ENCODE data around the gene SUSD5.

Gene SUSD5

DNA sequence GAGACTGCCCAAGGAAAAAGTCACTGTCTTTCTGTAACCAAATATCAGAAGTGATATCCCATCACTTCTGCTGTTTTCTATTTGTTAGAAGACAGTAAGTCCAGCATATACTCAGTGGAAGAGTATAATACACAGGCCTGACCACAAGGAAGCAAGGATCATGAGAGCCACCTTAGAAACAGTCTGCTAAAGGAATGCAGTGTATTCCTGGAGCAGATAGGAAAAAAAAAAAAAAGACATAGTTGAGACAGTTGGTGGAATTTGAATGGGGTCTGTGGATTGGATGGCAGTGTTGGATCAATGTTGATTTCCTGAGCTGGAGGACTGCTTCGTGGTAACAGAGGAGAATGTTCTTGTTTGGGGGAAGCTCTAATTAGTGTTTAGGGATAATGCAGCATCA lies 32.1 kb upstream of the SUSD5 start (continued):
- TF ChIP-seq ZNF133 (tag by site-specific recombination; IDR thresholded peaks at IDR 0.05) (no peak), ZBTB49 (tag by site-specific recombination; IDR thresholded peaks at IDR 0.05; ENCODE audit: low read depth) (no peak), KLF16 (tag by site-specific recombination; IDR thresholded peaks at IDR 0.05) (no peak)

DNA sequence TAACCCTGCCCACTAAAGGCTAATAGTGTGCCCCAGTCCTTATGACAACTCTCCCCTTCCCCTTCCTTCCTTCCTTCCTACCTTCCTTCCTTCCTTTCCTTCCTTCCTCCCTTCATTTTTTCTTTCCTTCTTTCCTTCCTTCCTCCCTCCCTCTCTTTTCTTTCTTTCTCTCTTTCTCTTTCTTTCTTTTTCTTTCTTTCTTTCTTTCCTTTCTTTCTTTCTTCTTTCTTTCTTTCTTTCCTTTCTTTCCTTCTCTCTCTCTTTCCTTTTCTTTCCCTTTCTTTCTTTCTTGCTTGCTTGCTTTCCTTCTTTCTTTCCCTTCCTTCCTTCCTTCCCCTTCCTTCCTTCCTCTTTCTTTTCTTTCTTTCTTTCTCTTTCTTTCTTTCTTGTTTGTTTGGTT lies 28.2 kb upstream of the SUSD5 start:
- TF ChIP-seq ZNF366 (tag by site-specific recombination; conservative IDR thresholded peaks at IDR 0.05) (peak; percentile 93), PRDM1 (tag by site-specific recombination; IDR thresholded peaks at IDR 0.05) (peak; percentile 70), ZNF518A (tag by site-specific recombination; conservative IDR thresholded peaks at IDR 0.05; ENCODE audit: low read depth) (no peak)
- H3K9me3 ChIP-seq (ENCODE audit: control insufficient read depth, insufficient read depth, low read depth, low read length), result no peaks in the 10 kb centered on the region
- POLR2A ChIA-PET, result no interaction called here

DNA sequence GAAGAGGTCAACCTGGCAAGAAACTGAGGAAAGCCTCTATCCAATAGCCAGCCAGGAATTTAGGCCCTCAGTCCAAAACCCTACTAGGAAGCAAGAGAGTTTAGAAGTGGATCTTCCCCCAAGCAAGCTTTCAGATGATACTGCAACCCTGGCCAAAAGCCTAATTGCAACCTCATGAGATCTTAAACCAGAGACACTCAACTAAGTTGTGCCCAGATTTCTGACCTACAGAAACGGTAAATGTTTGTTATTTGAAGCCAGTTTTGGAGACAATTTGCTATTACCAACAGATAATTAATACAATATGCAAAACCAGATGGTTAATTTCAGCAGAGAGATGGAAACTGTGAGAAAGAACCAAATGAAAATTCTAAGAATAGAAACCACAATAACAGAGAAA lies 21.7 kb upstream of the SUSD5 start:
- Histone ChIP-seq H3K27ac (ENCODE audit: extremely low read depth, low read depth, low read length) (no peak overlapping the region), H3K4me3 (ENCODE audit: low read depth, low read length) (no peak overlapping the region), H3K9me3 (ENCODE audit: control insufficient read depth, insufficient read depth, low read depth, low read length) (no peaks in the 10 kb centered on the region), H3K36me3 (ENCODE audit: control insufficient read depth in 2 of 2, insufficient read depth in 1 of 2, low read length in 2 of 2) (no peaks in the 10 kb centered on the region), H3K4me1 (ENCODE audit: control insufficient read depth, insufficient read depth, low read length) (0 out of 2 replicates have a peak, but pooled peaks cover 5% of the 10 kb centered on the region)
- POLR2A ChIA-PET, result no interaction called here
- CTCF ChIA-PET, result no interaction called here
- TF ChIP-seq ZFP37 (tag by site-specific recombination; IDR thresholded peaks at IDR 0.05) (no peak), ZBTB11 (tag by site-specific recombination; conservative IDR thresholded peaks at IDR 0.05; ENCODE audit: low read depth) (no peak), ZNF266 (tag by site-specific recombination; IDR thresholded peaks at IDR 0.05; ENCODE audit: low read depth) (no peak), ZNF26 (tag by site-specific recombination; IDR thresholded peaks at IDR 0.05) (no peak), ZNF239 (tag by site-specific recombination; IDR thresholded peaks at IDR 0.05) (no peak), ZNF791 (tag by site-specific recombination; IDR thresholded peaks at IDR 0.05) (no peak), ZNF544 (tag by site-specific recombination; IDR thresholded peaks at IDR 0.05) (no peak), ZXDB (tag by site-specific recombination; IDR thresholded peaks at IDR 0.05) (no peak)
- TF ChIP-seq, protein P1, sequence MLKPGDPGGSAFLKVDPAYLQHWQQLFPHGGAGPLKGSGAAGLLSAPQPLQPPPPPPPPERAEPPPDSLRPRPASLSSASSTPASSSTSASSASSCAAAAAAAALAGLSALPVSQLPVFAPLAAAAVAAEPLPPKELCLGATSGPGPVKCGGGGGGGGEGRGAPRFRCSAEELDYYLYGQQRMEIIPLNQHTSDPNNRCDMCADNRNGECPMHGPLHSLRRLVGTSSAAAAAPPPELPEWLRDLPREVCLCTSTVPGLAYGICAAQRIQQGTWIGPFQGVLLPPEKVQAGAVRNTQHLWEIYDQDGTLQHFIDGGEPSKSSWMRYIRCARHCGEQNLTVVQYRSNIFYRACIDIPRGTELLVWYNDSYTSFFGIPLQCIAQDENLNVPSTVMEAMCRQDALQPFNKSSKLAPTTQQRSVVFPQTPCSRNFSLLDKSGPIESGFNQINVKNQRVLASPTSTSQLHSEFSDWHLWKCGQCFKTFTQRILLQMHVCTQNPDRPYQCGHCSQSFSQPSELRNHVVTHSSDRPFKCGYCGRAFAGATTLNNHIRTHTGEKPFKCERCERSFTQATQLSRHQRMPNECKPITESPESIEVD (tag by site-specific recombination; IDR thresholded peaks at IDR 0.05), result no peak
- TF ChIP-seq, protein P2, sequence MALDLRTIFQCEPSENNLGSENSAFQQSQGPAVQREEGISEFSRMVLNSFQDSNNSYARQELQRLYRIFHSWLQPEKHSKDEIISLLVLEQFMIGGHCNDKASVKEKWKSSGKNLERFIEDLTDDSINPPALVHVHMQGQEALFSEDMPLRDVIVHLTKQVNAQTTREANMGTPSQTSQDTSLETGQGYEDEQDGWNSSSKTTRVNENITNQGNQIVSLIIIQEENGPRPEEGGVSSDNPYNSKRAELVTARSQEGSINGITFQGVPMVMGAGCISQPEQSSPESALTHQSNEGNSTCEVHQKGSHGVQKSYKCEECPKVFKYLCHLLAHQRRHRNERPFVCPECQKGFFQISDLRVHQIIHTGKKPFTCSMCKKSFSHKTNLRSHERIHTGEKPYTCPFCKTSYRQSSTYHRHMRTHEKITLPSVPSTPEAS (tag by site-specific recombination; IDR thresholded peaks at IDR 0.05), result no peak

More for the DNA sequence above, 28.2 kb upstream of the SUSD5 start:
- Histone ChIP-seq H3K4me1 (ENCODE audit: control insufficient read depth, insufficient read depth, low read length) (no peaks in the 10 kb centered on the region), H3K27ac (ENCODE audit: extremely low read depth, low read depth, low read length) (no peak overlapping the region), H3K36me3 (ENCODE audit: control insufficient read depth in 2 of 2, insufficient read depth in 1 of 2, low read length in 2 of 2) (no peaks in the 10 kb centered on the region), H3K4me3 (ENCODE audit: low read depth, low read length) (no peak overlapping the region)
- CTCF ChIA-PET, result no interaction called here

All from HEK293 (cell line).